Hippocampal formation (tissue), 2 donors: ENCODE results near the gene GPC2.
"Not testable (repeated sequence)": the region's sequence is repeated elsewhere in the genome, so short reads cannot be mapped to it uniquely, and the experiment has no call there.

Experiments used
- DNase-seq, 2 donors: peaks; one replicate each; lab custom pipeline; 2025; lab: John Stamatoyannopoulos, UW

GPC2 gene

GRCh38 chr7:100200693-100201092, 23.5 kb upstream of the GPC2 start:
- DNase-seq: no peak

GRCh38 chr7:100198266-100198665, 21.1 kb upstream of the GPC2 start:
- DNase-seq: no peak

GRCh38 chr7:100195901-100196322, 18.7 kb upstream of the GPC2 start:
- not testable (repeated sequence) for DNase-seq

- no peak for DNase-seq
These were observed 18.0 kb upstream of the GPC2 start for GRCh38 chr7:100195222-100195621.

- no peak for DNase-seq
These were observed 15.8 kb upstream of the GPC2 start for GRCh38 chr7:100192969-100193368.

GRCh38 chr7:100192281-100192862, 15.2 kb upstream of the GPC2 start:
- not testable (repeated sequence) for DNase-seq

- DNase-seq: no peak
These were observed 14.6 kb upstream of the GPC2 start for GRCh38 chr7:100191775-100192174.

- DNase-seq: peak in 1 of 2 donors; percentile 30
These were observed 13.0 kb upstream of the GPC2 start for GRCh38 chr7:100190048-100190711.

- DNase-seq: no peak
These were observed 11.9 kb upstream of the GPC2 start for GRCh38 chr7:100189061-100189460.

GRCh38 chr7:100185726-100186125, 8.5 kb upstream of the GPC2 start:
- no peak for DNase-seq

GRCh38 chr7:100183090-100183489, 5.9 kb upstream of the GPC2 start:
- not testable (repeated sequence) for DNase-seq

- DNase-seq: not testable (repeated sequence)
These were observed 5.4 kb upstream of the GPC2 start for GRCh38 chr7:100182616-100183015.

GRCh38 chr7:100180084-100180483, 2.9 kb upstream of the GPC2 start:
- not testable (repeated sequence) for DNase-seq

- no peak for DNase-seq
These were observed 811 bp downstream of the GPC2 start for GRCh38 chr7:100176096-100177044.

- no peak for DNase-seq
These were observed 1.8 kb downstream of the GPC2 start for GRCh38 chr7:100175296-100175935.

- no peak for DNase-seq
These were observed 2.6 kb downstream of the GPC2 start for GRCh38 chr7:100174582-100174981.

GRCh38 chr7:100173806-100174495, 3.2 kb downstream of the GPC2 start:
- no peak for DNase-seq

- DNase-seq: no peak
These were observed 5.3 kb downstream of the GPC2 start for GRCh38 chr7:100171840-100172239.

- DNase-seq: no peak
These were observed 6.0 kb downstream of the GPC2 start for GRCh38 chr7:100171087-100171681.

- DNase-seq: no peak
These were observed 6.9 kb downstream of the GPC2 start for GRCh38 chr7:100170101-100170897.
